ENCODE results near the gene SPAG16. TPM values are rescaled to one million over a fixed set of nuclear protein-coding genes. Genes with fewer than 3 reads are reported as not detected.

SPAG16 gene
- total RNA-seq, 1 experiment from 2014 or later = 21.5 TPM

- intact Hi-C loops (cut with micrococcal nuclease; ENCODE audit: unreplicated experiment) = no loop called here
- Histone ChIP-seq H3K27me3 (replicated peaks; ENCODE audit: control insufficient read depth, insufficient read depth, low read length) (no peaks in the 10 kb centered on the region), H3K4me1 (no peaks in the 10 kb centered on the region), H3K9me3 (no peaks in the 10 kb centered on the region), H3K36me3 (ENCODE audit: control insufficient read depth, insufficient read depth, low read length) (no peaks in the 10 kb centered on the region), H3K4me3 (ENCODE audit: low read depth, low read length) (no peak overlapping the region)
- CTCF ChIA-PET = no interaction called here
- Mint-ChIP-seq H3K9me3 (ENCODE audit: unreplicated experiment) (no peaks in the 10 kb centered on the region), H3K4me3 (ENCODE audit: unreplicated experiment) (no peak overlapping the region), H3K36me3 (ENCODE audit: insufficient read depth, unreplicated experiment) (peaks cover 15% of the 10 kb centered on the region), H3K4me1 (ENCODE audit: low read depth, unreplicated experiment) (no peaks in the 10 kb centered on the region), H3K27ac (ENCODE audit: unreplicated experiment) (no peak overlapping the region), H3K27me3 (ENCODE audit: insufficient read depth, unreplicated experiment) (no peaks in the 10 kb centered on the region)
- POLR2A ChIA-PET = no interaction called here
- no TSS peak for BruUV-seq (replicated peaks)
- TF ChIP-seq, protein P1, sequence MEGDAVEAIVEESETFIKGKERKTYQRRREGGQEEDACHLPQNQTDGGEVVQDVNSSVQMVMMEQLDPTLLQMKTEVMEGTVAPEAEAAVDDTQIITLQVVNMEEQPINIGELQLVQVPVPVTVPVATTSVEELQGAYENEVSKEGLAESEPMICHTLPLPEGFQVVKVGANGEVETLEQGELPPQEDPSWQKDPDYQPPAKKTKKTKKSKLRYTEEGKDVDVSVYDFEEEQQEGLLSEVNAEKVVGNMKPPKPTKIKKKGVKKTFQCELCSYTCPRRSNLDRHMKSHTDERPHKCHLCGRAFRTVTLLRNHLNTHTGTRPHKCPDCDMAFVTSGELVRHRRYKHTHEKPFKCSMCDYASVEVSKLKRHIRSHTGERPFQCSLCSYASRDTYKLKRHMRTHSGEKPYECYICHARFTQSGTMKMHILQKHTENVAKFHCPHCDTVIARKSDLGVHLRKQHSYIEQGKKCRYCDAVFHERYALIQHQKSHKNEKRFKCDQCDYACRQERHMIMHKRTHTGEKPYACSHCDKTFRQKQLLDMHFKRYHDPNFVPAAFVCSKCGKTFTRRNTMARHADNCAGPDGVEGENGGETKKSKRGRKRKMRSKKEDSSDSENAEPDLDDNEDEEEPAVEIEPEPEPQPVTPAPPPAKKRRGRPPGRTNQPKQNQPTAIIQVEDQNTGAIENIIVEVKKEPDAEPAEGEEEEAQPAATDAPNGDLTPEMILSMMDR (IDR thresholded peaks at IDR 0.05; ENCODE audit: insufficient read depth in 1 of 2, low read depth in 1 of 2, low read length in 1 of 2, severe bottlenecking in 1 of 2, unreplicated experiment in 1 of 2) = no peak
- DNase-seq = no peak
These were observed 31.1 kb downstream of the SPAG16 start for GRCh38 chr2:213315168-213315876.

GRCh38 chr2:213316001-213316735 is 31.9 kb downstream of the SPAG16 start:
- Mint-ChIP-seq H3K27me3 (ENCODE audit: insufficient read depth, unreplicated experiment) (no peaks in the 10 kb centered on the region), H3K4me3 (ENCODE audit: unreplicated experiment) (no peak overlapping the region), H3K4me1 (ENCODE audit: low read depth, unreplicated experiment) (no peaks in the 10 kb centered on the region), H3K27ac (ENCODE audit: unreplicated experiment) (no peak overlapping the region), H3K36me3 (ENCODE audit: insufficient read depth, unreplicated experiment) (peaks cover 15% of the 10 kb centered on the region), H3K9me3 (ENCODE audit: unreplicated experiment) (no peaks in the 10 kb centered on the region)
- TF ChIP-seq, protein P1 (IDR thresholded peaks at IDR 0.05; ENCODE audit: insufficient read depth in 1 of 2, low read depth in 1 of 2, low read length in 1 of 2, severe bottlenecking in 1 of 2, unreplicated experiment in 1 of 2) = no peak
- no peak for DNase-seq
- H3K9me3 ChIP-seq = no peaks in the 10 kb centered on the region
- H3K4me3 ChIP-seq (ENCODE audit: low read depth, low read length) = no peak overlapping the region
- H3K4me1 ChIP-seq = no peaks in the 10 kb centered on the region
- intact Hi-C loops (cut with micrococcal nuclease; ENCODE audit: unreplicated experiment) = no loop called here
- no peaks in the 10 kb centered on the region for H3K27me3 ChIP-seq (replicated peaks; ENCODE audit: control insufficient read depth, insufficient read depth, low read length)
- H3K36me3 ChIP-seq (ENCODE audit: control insufficient read depth, insufficient read depth, low read length) = no peaks in the 10 kb centered on the region
- no TSS peak for BruUV-seq (replicated peaks)
- ChIA-PET CTCF (no interaction called here), POLR2A (no interaction called here)

DNA sequence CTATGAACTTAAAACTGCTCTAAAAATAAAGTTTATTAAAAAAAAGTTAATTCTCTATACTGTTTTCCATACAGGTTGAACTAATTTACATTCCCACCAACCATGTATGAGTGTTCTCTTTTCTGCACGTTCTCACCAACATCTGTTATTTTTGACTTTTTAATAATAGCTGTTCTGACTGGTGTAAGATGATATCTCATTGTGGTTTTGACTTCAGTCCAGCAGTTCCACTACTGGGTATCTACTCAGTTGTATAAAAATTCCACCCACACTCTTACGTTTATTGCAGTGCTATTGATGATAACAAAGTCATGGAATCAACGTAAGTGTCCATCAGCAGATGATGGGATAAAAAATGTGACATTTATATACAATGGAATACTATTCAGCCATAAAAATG is 33.7 kb downstream of the SPAG16 start:
- no peak overlapping the region for H3K4me3 ChIP-seq (ENCODE audit: low read depth, low read length)
- intact Hi-C loops (cut with micrococcal nuclease; ENCODE audit: unreplicated experiment) = no loop called here
- no peaks in the 10 kb centered on the region for H3K4me1 ChIP-seq
- no peak overlapping the region for H3K4me3 Mint-ChIP-seq (ENCODE audit: unreplicated experiment)
- ChIA-PET CTCF (no interaction called here), POLR2A (no interaction called here)
- no peaks in the 10 kb centered on the region for H3K27me3 ChIP-seq (replicated peaks; ENCODE audit: control insufficient read depth, insufficient read depth, low read length)
- TF ChIP-seq, protein P1 (IDR thresholded peaks at IDR 0.05; ENCODE audit: insufficient read depth in 1 of 2, low read depth in 1 of 2, low read length in 1 of 2, severe bottlenecking in 1 of 2, unreplicated experiment in 1 of 2) = no peak
- BruUV-seq (replicated peaks) = no TSS peak
- H3K36me3 Mint-ChIP-seq (ENCODE audit: insufficient read depth, unreplicated experiment) = peaks cover 22% of the 10 kb centered on the region
- DNase-seq = no peak
- H3K27me3 Mint-ChIP-seq (ENCODE audit: insufficient read depth, unreplicated experiment) = no peaks in the 10 kb centered on the region
- no peaks in the 10 kb centered on the region for H3K9me3 ChIP-seq
- H3K36me3 ChIP-seq (ENCODE audit: control insufficient read depth, insufficient read depth, low read length) = no peaks in the 10 kb centered on the region; the same call in 1 of the 2 replicates
- no peaks in the 10 kb centered on the region for H3K9me3 Mint-ChIP-seq (ENCODE audit: unreplicated experiment)
- H3K4me1 Mint-ChIP-seq (ENCODE audit: low read depth, unreplicated experiment) = no peaks in the 10 kb centered on the region
- no peak overlapping the region for H3K27ac Mint-ChIP-seq (ENCODE audit: unreplicated experiment)
